Suppressor macrophage (primary cell): ENCODE measurements around the gene ZBTB32.

Source experiments
- DNase-seq, 4 experiments: peaks; one replicate each; pipeline ENCODE4 v3.0.0-alpha.2; 2020 to 2022

ZBTB32 gene

GRCh38 chr19:35696835-35697234, 7.5 kb upstream of the ZBTB32 start:
- DNase-seq = no peak

- DNase-seq = peak; percentile 95 to 98 (median 98)
Observed at GRCh38 chr19:35702223-35703012, 1.9 kb upstream of the ZBTB32 start.

GRCh38 chr19:35703343-35703742, 1.0 kb upstream of the ZBTB32 start:
- no peak for DNase-seq

- no peak for DNase-seq
Observed at GRCh38 chr19:35708391-35708790, 4.0 kb downstream of the ZBTB32 start.

- DNase-seq = no peak
Observed at GRCh38 chr19:35710784-35711723, 6.7 kb downstream of the ZBTB32 start.

GRCh38 chr19:35712567-35713505, 8.5 kb downstream of the ZBTB32 start:
- no peak for DNase-seq

GRCh38 chr19:35713506-35713850, 9.1 kb downstream of the ZBTB32 start:
- DNase-seq = no peak

- no peak for DNase-seq
Observed at GRCh38 chr19:35713904-35714495, 9.6 kb downstream of the ZBTB32 start.

GRCh38 chr19:35714601-35715354, 10.4 kb downstream of the ZBTB32 start:
- DNase-seq = no peak

GRCh38 chr19:35715355-35715809, 11.0 kb downstream of the ZBTB32 start:
- no peak for DNase-seq

GRCh38 chr19:35715981-35716800, 11.8 kb downstream of the ZBTB32 start:
- DNase-seq = peak in 2 of 4 experiments; percentile 63 to 75

- peak; percentile 95 to 98 (median 97) for DNase-seq
Observed at GRCh38 chr19:35716801-35717664, 12.7 kb downstream of the ZBTB32 start.

GRCh38 chr19:35717665-35718344, 13.4 kb downstream of the ZBTB32 start, which contains the start of gene KMT2B:
TSS of gene KMT2B (plus strand) at chr19:35718003. CDS start at chr19:35718019, 16 bp downstream.
- peak in 2 of 4 experiments; percentile 95 to 98 for DNase-seq

- peak; percentile 16 to 63 (median 46) for DNase-seq
Observed at GRCh38 chr19:35718345-35719041, 14.1 kb downstream of the ZBTB32 start.

- DNase-seq = no peak
Observed at GRCh38 chr19:35719402-35720162, 15.2 kb downstream of the ZBTB32 start.

- no peak for DNase-seq
Observed at GRCh38 chr19:35720163-35720524, 15.8 kb downstream of the ZBTB32 start.

- no peak for DNase-seq
Observed at GRCh38 chr19:35720648-35721047, 16.3 kb downstream of the ZBTB32 start.
